T follicular helper cell (primary cell): Measurements from ENCODE around the gene DTNB.

Experiments used
- DNase-seq: peaks from one replicate; pipeline ENCODE4 v3.0.0-alpha.2; 2020; ENCODE audit warnings: low read depth

Gene DTNB

DNA sequence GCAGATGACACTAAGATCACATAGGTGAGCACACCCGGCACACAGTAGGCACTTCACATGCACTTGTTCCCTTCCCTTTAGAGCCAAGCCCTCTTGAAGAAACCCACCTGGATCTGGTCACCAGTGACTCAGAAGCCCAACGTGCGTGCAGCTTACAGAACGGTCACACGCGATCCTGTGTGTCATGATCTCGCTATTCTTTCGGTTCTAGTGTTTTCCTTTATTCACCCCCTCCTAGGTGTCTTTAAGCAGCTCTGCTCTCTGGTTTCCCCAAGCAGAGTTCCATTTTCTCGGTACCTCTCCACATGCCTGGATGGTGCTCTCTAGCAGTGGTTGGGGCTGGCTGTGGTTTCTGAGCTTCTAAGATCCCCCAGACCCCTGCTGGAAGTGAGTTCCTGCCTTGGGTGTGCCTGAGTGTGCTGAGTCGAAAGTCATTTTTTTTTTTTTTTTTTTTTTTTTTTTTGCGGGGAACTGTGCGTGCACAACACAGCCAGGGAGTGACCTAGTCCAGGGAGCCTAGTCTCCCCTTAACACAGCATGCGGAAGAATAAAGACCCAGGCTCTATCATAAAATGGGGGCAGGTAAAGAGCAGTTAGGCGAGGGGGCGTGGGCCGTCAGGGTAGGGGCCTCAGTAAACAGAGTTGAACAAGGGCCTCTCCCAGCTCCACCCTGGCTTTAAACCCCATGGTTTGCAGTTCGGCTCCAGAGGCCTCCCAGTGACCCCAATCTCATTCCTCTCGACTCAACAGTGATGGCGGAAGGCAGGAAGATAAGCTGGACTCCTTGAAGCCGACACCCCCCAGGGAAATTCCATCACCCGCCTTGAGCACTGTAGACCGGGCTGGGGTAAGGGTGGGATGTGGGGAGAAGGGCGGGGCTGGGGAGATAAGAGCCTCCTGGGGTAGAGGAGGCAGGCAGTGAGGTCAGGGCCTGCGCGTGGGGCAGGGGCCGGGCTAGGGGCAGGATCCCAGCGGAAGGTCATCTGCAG lies 301.8 kb downstream of the DTNB start:
- no peak for DNase-seq

DNA sequence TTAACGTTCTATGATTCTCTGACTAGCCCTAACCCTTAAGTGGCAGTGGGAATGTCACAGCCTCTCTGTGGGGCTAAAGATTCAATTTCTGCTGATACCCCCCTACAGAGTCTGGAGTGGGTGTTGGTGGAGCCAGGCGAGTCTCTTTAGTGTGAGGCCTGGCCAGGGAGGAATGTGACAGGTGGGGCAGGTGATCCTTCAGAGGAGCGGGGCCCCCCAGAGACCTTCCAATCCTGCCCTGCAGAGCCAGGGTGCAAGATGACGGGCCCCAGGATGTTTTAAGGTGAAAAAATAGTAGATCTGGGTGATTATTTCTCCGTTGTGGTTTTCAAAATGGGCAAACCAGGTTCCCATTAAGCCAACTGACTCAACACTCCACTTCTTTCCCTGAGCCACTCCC lies 303.5 kb downstream of the DTNB start:
- DNase-seq, result no peak

DNA sequence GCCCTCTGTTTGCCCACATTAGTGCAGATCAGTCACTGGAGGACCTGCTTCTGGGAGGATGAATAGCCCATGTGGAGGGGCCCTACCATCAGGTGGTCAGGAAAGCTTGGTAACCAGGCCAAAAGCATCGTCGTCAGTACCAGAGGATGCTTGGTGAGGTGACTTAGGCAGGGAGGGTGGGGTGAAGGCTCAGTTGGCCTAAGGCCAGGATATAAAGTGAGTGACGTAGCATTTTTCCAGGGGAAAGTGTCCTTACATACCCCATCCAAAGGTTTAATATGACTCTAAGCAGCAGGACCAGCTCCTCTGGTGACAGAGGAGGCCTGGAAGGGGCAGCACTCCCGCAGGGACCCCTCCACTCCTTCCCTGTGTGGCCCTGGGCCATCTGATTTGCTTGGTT lies 303.9 kb downstream of the DTNB start:
- DNase-seq, result no peak

DNA sequence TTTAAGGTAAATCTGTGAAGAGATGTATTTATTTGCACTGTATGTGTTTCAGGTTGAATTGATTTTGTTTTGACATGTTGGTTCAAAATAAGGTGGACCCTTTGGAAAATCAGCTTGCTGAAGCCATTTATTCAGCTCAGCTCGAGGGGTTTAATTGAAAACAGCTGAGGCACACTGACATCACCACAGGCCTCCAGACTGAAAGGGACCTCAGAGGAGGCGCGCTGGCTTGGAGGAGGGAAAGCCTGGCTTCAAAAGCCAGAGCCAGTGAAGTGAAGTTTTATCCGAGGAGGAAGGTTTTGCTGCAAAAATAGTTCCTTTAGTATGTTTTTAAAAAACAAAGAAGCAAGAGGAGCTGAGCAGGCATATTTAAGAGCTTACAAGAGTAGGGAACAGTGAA lies 304.7 kb downstream of the DTNB start:
- DNase-seq, result no peak

DNA sequence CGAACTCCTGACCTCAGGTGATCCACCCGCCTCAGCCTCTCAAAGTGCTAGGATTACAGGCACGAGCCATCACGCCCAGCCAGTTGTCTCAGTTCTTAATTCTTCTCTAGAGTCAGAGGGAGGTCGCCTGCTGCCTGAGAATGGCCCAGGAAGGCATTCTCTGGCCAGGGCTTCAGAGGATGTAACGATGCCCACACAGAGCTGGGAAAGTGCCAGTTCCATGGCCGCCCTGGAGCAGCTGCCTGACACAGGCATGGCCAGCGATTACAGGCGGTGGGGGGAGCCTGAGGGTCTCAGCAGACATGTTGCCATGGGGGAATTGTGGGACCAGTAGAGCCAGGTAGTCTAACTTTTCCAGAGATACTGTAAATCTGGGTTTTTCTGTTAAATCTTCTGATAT lies 306.1 kb downstream of the DTNB start:
- DNase-seq, result no peak

DNA sequence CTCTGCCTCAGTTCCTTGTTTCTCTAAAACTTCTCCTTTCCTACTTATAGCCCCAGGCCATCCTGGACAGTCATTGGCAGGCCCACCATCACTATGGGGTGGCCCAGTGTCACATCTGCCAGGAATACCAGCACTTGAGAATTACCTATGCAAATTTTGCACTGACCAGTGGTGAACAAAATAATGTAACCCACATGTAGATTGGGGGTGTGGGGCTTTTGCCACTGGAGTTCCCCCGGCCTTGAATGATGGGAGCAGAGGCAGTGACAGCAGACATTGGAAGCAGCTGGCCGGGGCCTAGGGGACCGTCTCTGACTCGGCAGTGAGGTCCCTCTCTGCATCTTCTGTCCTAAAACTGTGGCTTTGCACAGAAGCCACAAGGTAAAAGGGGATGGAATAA lies 306.7 kb downstream of the DTNB start:
- DNase-seq, result no peak

DNA sequence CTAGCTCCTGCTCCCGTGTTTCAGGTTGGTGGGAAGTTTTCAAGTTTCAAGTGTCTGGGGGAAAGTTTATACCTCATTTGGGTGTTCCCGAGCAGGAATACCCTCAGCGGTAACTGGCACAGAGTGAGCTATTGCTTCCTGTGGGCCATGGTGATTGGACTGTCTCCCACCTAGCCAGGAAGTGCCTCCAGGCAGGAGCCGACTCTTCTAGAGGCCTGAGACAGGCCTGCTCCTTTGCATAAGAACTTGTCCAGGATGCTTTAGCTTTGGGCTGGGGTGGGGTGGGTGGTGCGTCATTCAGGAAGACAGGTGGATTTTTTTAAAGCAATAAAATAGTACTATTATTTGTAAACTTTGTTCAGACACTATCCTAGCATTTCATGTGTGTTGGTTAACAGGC lies 308.1 kb downstream of the DTNB start:
- no peak for DNase-seq

DNA sequence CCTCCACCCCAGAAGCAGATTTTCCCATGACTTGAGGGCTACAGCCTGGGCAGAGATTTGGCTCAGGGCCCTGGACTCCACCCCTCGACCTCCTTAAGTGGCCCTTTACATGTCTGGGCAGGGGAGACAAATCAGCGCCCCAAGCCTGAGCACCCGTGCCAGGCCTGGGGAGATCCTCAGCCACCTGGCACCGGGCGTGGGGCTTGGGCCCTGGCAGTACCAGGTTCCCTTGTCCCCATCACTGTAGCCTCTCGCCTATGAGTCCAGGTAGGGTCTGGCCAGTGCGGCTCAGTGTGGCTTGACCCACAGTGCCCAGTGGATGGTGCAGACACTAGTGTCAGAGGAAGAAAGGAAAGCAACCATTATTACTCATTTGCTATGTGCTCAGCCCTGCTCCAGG lies 309.6 kb downstream of the DTNB start:
- DNase-seq, result no peak

DNA sequence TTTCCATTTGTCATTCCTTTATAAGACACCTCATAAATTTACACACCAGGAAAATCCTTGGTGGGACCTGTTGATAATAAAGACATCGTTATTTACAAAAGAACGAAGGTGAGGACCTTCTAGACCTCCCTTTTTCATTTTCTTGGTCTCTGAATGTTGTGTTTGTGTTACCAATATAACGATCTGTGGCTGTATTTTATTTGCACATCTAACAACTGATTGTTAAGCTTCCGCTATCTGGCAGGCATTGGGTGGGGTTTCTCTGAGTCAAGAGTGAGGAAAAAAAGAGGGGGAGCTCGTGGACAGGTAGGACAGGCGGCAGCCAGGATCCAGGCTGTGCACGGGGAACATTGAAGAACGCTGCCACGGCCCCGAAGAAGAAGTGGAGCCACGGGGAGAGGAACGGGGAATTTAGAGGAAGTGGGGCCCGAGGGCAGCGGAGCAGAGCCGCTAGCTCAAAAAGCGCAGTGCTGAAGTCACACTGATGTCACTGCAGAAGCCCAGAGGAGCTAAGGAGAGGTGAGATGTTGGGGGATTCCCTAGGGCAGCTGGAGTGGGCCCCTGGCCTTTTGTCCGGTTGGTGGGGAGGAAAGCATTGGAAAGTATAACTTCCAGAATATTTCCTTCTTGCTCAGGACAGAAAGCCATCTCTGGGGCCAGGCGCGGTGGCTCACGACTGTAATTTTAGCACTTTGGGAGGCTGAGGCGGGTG lies 310.8 kb downstream of the DTNB start:
- peak; percentile 44 for DNase-seq

DNA sequence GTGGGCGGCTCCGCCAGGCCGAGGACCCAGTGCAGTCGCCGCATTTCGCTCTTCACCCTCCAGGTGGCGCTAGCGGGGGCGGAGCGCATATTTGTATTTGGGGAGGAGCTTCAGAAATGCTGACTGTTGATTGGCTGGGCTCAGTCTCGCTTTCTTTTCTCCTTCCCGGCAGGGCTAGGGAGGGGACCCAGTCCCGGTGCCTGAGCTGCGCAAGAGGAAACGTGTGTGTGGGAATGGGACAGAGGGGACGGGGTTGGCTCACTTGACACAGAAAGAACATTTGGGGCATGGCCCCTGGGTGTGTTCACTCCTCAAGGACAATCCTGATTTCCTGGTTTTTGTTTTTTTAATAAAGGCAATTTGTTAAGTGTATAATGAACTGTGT lies 311.3 kb downstream of the DTNB start:
- DNase-seq, result peak; percentile 87

DNA sequence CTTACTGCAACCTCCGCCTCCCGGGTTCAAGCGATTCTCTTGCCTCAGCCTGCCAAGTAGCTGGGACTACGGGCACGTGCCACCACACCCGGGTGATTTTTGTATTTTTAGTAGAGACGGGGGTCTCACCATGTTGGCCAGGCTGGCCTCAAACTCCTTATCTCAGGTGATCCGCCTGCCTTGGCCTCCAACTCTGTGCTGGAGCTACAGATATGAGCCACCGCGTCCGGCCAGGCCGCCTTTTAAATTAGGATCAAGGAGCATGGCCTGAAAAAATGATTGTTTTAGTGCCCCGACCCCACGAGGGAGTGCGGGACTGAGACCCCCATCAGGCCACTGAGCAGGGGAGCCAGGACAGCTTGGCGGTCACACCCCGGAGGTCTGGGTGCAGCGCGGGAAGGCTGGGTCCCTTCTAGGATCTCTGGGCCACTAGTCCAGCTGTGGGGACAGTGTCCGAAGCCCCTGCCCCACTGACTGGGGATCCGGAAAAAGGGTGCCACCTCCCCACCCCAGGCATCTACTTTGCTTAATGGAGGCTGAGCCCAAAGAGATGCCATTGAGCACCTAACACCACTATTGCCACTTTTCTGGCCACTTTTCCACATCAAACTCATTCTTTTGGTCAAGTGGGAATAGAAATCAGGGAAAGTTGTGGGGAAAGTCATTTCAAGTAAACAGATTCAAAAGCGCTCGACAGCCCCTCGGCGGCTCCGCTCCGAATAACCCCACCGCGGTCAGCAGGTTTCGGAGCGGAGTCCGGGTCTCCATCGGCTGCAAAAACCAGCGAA lies 311.9 kb downstream of the DTNB start:
- DNase-seq, result no peak

DNA sequence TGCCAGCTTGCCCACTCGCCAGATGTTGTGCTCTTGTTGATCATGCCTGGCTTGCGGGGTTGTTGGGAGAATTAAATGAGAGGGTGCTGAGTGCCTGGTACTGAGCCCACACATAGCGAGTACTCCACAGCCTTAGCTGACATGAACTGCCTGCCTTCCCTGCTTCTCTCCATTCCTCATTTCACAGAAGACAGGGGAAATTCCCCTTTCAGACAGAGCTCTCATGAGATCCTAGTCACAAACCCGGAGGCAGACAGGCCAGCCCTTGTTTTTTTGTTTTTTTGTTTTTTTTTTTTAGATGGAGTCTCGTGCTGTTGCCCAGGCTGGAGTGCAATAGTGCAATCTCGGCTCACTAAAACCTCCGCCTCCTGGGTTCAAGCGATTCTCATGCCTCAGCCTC lies 314.5 kb downstream of the DTNB start:
- DNase-seq, result no peak

DNA sequence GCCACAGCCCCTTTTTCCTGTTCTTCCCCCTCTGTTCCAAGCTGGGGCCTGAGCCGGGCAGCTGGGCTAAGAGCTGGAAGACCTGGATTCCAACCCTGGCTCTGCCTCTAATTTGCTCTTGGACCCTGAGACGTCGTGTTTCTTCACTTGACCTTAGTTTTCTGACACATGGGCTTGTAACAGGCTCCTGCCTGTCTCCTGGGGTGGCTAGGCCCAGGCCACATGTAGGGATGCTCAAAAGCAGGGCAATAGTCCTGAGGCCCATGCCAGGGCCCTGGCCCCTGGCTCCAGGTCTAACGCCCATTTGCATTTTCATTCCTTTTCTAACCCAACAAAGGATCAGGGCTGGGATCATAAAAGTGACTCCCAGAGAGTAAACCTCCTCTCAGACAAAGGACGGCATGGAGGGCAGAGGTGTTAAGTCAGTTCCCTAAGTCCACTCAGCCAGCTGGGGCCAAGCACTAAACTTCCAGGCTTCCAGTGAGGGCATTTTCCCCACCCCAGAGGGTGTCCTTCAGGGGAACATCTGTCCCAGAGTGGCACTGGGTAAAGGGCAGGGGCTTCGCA lies 315.0 kb downstream of the DTNB start:
- no peak for DNase-seq

DNA sequence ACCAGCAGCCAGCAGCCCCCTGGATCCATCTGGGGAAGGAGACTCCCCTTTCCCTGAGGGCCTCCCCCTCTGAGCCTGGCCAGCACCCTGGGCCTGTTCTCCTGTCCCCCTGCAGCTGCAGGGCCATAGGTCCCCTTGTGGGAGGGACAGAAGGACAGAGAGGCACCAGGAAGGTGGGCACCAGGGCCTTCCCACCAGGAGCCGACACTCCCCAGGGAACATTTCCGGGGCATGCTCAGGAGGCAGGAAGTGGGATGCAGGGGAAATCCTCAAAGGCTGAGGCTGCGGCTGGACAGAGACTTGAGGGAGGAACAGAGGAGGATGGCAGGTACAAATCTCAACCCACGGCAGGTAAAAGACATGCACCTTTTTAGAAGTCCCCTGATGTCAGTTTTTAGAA lies 317.3 kb downstream of the DTNB start:
- DNase-seq, result no peak

DNA sequence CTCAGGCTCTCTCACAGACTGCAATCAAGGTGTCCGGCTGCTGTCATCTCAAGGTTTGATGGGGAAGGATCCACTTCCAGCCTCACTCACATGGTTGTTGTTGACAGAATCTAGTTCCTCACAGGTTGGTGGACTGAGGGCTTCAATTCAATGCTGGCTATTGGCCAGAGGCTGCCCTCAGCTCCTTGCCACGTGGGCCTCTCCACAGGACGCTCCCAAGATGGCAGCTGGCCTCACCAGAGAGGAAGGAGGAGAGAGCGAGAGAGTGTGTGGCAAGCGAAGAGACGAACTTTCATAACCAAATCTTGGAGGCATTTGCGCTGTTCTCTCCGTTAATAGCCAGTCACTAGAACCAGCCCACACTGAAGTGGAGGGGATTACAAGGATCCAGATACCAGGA lies 318.1 kb downstream of the DTNB start:
- no peak for DNase-seq

DNA sequence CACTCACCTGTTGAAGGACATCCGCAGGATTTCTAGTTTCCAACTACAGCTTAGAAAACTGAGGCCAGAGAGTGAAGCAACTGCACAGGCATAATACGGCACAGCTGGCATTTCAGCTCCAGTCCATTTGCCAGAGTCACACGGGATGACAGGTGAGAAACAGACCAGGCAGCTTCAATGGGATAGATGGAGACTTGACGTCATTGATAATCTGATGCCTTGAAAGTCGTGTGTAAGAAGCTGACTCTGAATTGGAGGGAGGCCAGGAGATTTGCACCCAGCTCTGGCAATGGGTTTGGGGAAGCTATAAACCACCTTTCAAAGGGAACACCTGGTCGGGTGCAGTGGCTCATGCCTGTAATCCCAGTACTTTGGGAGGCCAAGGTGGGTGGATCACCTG lies 319.3 kb downstream of the DTNB start:
- DNase-seq, result no peak

DNA sequence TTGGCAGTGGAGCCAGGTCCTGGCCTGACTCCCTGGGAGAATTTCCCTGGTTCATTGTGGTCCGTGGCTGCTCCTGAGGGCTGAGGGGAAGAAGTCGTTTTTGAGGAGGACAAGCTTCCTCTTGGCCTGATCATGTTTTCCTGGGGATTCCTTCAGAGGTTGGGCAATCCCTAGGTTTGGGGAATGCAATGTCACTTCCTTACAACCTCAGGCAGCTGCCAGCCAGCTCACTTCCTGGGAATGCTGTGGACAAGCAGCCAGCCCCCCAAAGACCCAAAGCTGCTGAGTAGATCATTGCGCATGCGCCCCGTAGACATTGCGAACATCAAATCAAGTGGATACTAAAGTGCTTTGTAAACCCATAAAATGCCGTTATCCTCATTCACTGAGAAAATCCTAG lies 324.0 kb downstream of the DTNB start:
- DNase-seq, result no peak

DNA sequence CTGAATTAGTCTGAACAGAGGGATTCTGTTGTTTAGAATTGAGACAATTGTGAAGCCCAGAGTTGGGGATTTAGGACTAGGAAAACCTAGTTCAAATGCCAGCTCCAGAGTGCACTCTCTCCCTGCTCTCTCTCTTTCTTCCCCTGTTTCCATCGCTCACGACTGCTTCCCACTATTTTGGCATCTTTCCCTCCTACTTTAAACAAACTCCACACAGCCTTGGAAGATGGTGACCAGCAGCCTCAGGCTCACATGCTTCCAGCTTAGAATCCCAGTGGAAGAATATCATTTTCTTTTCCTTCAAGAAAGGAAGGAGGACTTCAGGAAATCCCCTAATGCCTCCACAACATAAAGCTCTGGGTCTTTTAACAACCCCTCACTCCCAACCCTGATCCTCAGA lies 325.5 kb downstream of the DTNB start:
- no peak for DNase-seq

DNA sequence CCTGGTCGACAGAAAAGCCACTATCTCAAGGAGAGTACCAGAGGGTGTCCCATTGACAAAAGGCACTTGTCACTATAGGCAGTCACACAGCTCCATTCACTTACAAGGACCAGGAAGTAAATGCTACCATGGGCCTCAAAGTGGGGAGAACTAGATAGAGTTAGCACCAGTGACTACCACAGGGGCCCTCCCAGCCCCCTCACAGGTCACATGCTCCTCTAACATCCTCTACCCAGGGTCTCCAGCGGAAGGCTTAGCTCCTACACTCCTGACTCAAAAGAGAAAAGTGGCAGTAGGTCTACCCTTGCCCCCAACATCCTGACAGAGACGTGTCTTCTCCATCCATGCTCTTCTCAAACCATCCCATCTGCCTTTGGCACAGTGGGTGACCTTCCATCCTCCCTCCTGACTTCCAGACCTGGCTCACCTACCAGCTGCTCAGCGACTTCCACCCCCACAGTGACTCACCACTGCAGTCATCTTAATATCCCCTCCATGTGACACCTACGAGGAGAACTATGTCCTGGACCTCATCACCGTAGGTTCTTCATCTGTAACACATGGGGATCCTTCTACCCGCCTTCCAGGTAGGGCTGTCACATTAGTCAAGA lies 326.1 kb downstream of the DTNB start:
- DNase-seq, result no peak

DNA sequence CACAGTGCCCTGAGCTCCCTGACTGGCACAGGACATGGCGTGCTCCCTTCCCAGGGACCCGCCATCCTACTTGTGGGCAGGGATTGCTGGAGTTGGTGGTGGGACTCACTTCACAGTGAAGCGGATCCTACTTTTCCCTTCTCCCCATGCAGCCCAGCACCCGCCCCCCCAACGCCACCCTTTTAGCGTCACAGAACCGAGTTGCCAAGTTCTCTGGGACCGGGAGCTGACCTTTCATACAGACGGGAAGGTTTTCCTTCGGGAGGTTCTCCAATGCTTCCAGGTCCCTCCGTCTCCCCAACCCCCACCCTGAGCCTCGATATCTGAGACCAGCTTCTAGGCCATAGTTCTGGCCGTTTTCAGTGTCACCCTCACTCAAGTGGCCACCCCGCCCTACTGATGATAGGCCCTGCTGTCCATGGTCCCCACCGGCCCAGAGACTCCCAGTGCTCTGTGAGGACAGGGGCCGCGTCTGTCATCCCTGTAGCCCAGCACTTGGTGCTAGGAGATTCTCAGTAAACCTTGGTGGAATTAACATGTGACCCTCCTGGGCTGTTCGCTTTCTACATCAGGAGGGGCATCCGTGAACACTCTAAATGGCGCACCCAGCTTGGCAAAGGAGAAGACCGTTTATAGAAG lies 330.1 kb downstream of the DTNB start:
- DNase-seq, result no peak
